Stomach (tissue), 9 donors: Measurements from ENCODE around the gene LACTB. TPM values are rescaled to one million over a fixed set of nuclear protein-coding genes. Genes with fewer than 3 reads are reported as not detected.

Experiments
- DNase-seq, 2 donors: peaks; one replicate each; pipeline versions ENCODE4 v3.0.0 to v3.0.0-alpha.2; 2013 to 2019
- H3K27ac ChIP-seq, 5 donors: fragments of 200-600 bp in 4 of 5; sonication (generic) in 4 of 5; one replicate each; pipeline ENCODE4 v1.5.1; 2013 to 2019; ENCODE audit warnings: mild to moderate bottlenecking in 1 of 5, moderate library complexity in 1 of 5
- H3K27me3 ChIP-seq, 3 donors: fragments of 200-600 bp; sonication (generic); one replicate each; pipeline ENCODE4 v1.5.1; 2017 to 2019; ENCODE audit warnings: mixed run types in 1 of 3
- H3K36me3 ChIP-seq, 4 donors: fragments of 200-600 bp; sonication (generic); 1 replicate in 3 of 4; 2 replicates in 1 of 4; pipeline ENCODE4 v1.5.1; 2016 to 2019
- H3K4me1 ChIP-seq, 4 donors: fragments of 200-600 bp; sonication (generic); one replicate each; pipeline ENCODE4 v1.5.1; 2016 to 2019
- H3K4me3 ChIP-seq, 4 donors: fragments of 200-600 bp; sonication (generic) in 3 of 4; one replicate each; pipeline ENCODE4 v1.5.1; 2016 to 2019; ENCODE audit warnings: mild to moderate bottlenecking in 1 of 4
- H3K9me3 ChIP-seq, 4 donors: fragments of 200-600 bp; sonication (generic); one replicate each; pipeline ENCODE4 v1.5.1; 2016 to 2019
- EP300 ChIP-seq: sonication (generic); formaldehyde crosslinking; IDR thresholded peaks from one replicate; pipeline ENCODE4 v1.6.1; 2017; ENCODE audit warnings: antibody characterized with exemption
- POLR2A ChIP-seq, 4 donors: fragments of 450-650 bp; IDR thresholded peaks; one replicate each; pipeline ENCODE4 v1.6.1; 2016; ENCODE audit warnings: antibody characterized with exemption in 4 of 4, control low read depth in 2 of 4, mild to moderate bottlenecking in 1 of 4, moderate library complexity in 1 of 4
- POLR2AphosphoS5 ChIP-seq, 3 donors: sonication (generic); formaldehyde crosslinking; IDR thresholded peaks; one replicate each; pipeline ENCODE4 v1.6.1; 2016; ENCODE audit warnings: antibody characterized with exemption in 3 of 3
- WGBS, 5 donors: extraction: QIAGEN DNeasy Blood & Tissue Kit in 3 of 5; methylation state at CpG; one replicate each; pipeline versions ENCODE4 v1.1.5 to v1.1.7; 2013 to 2018; 5-methylcytosine and 5-hydroxymethylcytosine counted together
- intact Hi-C: fragments of 100-400 bp; cut with DNase I; formaldehyde crosslinking; loops from one replicate; pipeline ENCODE4 v1.15.1; 2023; ENCODE audit warnings: low total_unique reads
- polyA plus RNA-seq, 3 donors: library from polyadenylated mRNA; stranded (reverse); fragments of 200-250 nt; gene quantifications; one replicate each; pipeline ENCODE4 v1.2.3, GENCODE V29; 2013
- total RNA-seq, 5 donors: library from RNA; depleted of rRNA; stranded (reverse); fragments of >200 nt; gene quantifications; one replicate each; pipeline versions ENCODE4 v1.1.0 to v1.2.3, GENCODE V29; 2014 to 2016
- TF ChIP-seq, protein P1 (sequence below), 7 experiments: fragments of 450-650 bp in 4 of 7; fragments of 200-600 bp in 3 of 7; sonication (generic) in 3 of 7; IDR thresholded peaks; one replicate each; pipeline ENCODE4 v1.5.1; 2016 to 2019; ENCODE audit warnings: antibody characterized with exemption in 7 of 7, control low read depth in 2 of 7, mild to moderate bottlenecking in 1 of 7
- donor health status: healthy with polysubstance abuse.
- donor health status: Bipolar disorder and iron deficiency.
- donor health status: healthy.

LACTB gene
- total and polyA plus RNA-seq, 8 donors: 1.2 to 30.8 (median 11.1) TPM

DNA sequence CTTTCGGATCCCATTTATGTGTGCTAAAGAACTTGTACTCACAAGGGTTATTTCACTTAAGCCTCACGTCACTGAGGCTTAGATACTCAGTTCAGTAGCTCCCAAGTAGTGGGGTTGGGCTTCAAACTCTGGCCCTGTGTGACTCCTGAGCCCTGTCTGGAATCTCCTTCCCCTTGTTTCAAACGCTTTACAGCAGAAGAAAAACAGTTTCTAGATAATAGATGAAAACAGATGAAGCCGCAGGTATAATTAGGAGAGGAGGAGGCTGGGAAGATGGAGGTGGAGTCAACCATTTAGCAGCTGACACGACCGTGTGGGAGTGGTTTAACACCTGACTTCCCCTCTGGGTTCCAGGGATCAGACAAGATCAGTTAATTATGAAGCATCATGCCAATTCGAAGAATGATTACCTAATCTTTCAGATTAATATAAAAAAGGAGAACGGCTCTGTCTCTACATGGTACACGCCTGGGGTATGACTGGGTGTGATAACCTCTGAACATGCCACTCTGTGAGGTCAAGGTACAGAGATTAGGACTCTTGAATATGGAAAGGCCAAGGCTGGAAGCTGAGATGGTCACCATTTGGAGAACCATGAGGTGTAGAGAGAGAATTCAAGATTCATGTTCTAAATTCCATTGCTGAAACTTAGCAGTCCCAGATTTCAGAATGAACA is 48.0 kb upstream of the LACTB start:
- peak overlapping the region in 4 of 5 donors; percentile 36 to 63 (median 49) for H3K27ac ChIP-seq
- H3K4me3 ChIP-seq: no peak overlapping the region
- H3K36me3 ChIP-seq: peaks cover 16 to 32% (median 31%) of the 10 kb centered on the region in 4 donors
- peak in 1 of 3 donors; percentile 38 for TF ChIP-seq POLR2AphosphoS5 (IDR thresholded peaks at IDR 0.05)
- no peak for TF ChIP-seq EP300
- TF ChIP-seq POLR2A (IDR thresholded peaks at IDR 0.05): no peak
- WGBS, 5 donors: 35 to 51% (median 37%) methylated on average over 9 of the region's 9 CpGs
- H3K27me3 ChIP-seq: no peaks in the 10 kb centered on the region
- H3K4me1 ChIP-seq: peaks cover 5 to 63% (median 28%) of the 10 kb centered on the region in 4 donors
- no peak for DNase-seq
- H3K9me3 ChIP-seq: no peaks in the 10 kb centered on the region
- intact Hi-C loops: no loop called here

DNA sequence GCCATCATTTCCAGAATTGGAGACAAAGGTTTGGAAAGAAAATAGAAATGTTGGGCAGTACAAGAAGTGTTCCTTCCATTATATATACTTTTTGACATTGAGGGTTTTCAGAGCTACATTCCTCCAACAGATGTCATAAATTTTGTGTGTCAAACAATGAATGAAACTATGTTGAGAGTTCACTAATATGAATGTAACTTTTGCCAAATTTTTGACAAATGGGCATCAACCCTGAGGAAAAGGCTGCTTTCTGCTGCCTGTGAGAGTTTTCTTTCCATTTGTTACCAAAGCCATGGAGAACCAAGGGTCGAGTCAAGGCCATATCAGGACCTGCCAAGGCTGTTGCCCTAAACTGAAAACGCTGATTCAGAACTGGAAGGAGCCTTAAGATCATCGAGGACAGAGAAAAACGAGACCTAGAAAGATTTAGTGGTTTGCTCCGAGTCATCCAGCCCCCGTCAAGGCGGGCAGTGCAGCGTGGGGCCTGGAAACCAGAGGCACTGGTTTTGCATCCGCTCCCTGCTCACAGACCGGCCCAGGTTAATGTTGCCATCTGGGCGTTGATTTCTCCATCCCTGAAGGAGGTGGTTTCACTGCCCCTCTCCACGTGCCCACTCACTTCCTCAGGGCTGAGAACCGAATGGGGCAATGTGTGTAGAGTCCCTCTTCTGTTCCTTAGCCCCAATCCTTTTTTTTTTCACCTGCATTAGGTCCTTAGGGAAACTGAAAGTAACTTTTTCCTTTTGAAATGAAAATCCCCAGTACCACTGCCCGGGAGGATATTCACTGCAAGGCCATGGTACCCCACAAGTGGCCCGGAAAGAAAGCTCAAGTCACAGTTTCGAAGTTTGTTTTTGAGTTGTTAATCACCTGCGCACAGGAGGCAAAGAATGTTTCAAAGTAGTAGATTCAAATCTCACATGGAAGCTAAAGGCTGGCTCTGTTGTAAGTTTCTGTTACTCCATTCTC is 46.4 kb upstream of the LACTB start:
- Histone ChIP-seq H3K4me3 (no peak overlapping the region), H3K27ac (peak overlapping the region in 3 of 5 donors; percentile 36 to 63 (median 62)), H3K4me1 (peaks cover 5 to 51% (median 25%) of the 10 kb centered on the region in 4 donors), H3K9me3 (no peaks in the 10 kb centered on the region), H3K27me3 (no peaks in the 10 kb centered on the region), H3K36me3 (peaks cover 16 to 17% (median 16%) of the 10 kb centered on the region in 4 donors)
- intact Hi-C loops: no loop called here
- DNase-seq: peak in 1 of 2 donors; percentile 62
- 57 to 74% (median 65%) methylated on average over 17 of the region's 17 CpGs for WGBS, 5 donors
- TF ChIP-seq POLR2A (IDR thresholded peaks at IDR 0.05) (no peak), EP300 (no peak), POLR2AphosphoS5 (IDR thresholded peaks at IDR 0.05) (no peak)
- TF ChIP-seq, protein P1, sequence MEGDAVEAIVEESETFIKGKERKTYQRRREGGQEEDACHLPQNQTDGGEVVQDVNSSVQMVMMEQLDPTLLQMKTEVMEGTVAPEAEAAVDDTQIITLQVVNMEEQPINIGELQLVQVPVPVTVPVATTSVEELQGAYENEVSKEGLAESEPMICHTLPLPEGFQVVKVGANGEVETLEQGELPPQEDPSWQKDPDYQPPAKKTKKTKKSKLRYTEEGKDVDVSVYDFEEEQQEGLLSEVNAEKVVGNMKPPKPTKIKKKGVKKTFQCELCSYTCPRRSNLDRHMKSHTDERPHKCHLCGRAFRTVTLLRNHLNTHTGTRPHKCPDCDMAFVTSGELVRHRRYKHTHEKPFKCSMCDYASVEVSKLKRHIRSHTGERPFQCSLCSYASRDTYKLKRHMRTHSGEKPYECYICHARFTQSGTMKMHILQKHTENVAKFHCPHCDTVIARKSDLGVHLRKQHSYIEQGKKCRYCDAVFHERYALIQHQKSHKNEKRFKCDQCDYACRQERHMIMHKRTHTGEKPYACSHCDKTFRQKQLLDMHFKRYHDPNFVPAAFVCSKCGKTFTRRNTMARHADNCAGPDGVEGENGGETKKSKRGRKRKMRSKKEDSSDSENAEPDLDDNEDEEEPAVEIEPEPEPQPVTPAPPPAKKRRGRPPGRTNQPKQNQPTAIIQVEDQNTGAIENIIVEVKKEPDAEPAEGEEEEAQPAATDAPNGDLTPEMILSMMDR (IDR thresholded peaks at IDR 0.05): no peak

DNA sequence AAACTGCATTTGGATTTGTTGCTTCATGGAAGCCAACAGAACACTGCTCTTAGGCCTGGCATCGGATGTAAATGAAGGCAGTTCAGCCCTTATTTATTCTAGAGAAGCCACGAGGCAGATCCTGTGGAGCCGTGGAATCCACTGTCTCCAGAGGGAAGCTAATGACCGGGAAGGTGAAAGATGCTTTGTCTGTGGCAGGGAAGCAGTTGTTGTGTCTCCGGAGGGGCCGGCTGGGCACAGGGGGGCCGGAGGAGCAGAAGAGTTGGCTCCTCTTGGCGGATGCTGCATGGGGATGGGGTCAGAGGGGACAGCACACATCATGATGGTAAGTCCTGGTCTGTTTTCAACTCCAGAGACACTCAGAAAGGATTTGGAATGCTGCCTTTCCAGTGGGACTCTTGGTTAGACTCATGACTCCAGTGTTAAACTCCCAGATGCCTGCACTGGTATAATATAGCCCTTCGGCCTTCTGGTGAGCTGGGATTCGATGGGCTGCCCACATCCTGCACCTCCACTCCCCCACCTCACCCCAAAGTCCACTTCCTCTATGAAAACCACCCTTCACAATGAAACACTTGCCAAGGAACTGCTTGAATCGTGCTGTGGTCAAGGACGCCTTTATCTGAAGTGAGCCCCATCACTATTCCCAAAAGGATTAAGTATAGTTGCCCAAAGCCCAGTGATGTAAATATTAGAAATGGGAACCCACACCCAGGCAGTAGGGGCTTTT is 45.5 kb upstream of the LACTB start:
- peak overlapping the region in 3 of 5 donors; percentile 36 to 63 (median 62) for H3K27ac ChIP-seq

DNA sequence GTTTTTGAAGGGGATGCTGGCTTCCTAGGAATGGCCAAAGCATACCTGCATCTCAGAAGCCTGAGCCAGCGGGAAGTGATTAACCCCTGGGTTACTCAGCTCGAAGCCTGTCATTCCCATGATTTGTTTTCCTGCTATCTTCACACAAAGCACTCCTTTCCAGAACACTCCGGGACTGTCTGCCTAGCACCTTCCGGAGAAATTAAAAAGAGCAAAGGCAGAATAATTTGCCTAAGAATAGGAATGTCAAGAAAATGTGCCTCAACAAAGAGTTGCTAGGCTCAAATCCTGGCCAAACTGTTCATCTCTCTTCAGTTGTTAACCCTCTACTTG is 45.0 kb upstream of the LACTB start:
- H3K9me3 ChIP-seq: no peaks in the 10 kb centered on the region
- peak overlapping the region in 1 of 5 donors; percentile 63 for H3K27ac ChIP-seq
- intact Hi-C loops: no loop called here
- H3K4me3 ChIP-seq: no peak overlapping the region
- TF ChIP-seq POLR2AphosphoS5 (IDR thresholded peaks at IDR 0.05) (no peak), EP300 (no peak), POLR2A (IDR thresholded peaks at IDR 0.05) (no peak)
- TF ChIP-seq, protein P1 (IDR thresholded peaks at IDR 0.05): no peak
- DNase-seq: no peak
- 89 to 95% (median 92%) methylated on average over 4 of the region's 4 CpGs for WGBS, 5 donors
- H3K27me3 ChIP-seq: no peaks in the 10 kb centered on the region
- H3K36me3 ChIP-seq: peaks cover 2 to 5% (median 3%) of the 10 kb centered on the region in 4 donors
- peaks cover 5 to 44% (median 24%) of the 10 kb centered on the region in 4 donors for H3K4me1 ChIP-seq

More for the DNA sequence above, 45.5 kb upstream of the LACTB start:
- intact Hi-C loops: no loop called here
- no peaks in the 10 kb centered on the region for H3K9me3 ChIP-seq
- no peak for DNase-seq
- no peak overlapping the region for H3K4me3 ChIP-seq
- no peaks in the 10 kb centered on the region for H3K27me3 ChIP-seq
- H3K4me1 ChIP-seq: peaks cover 5 to 44% (median 25%) of the 10 kb centered on the region in 4 donors
- WGBS, 5 donors: 65 to 74% (median 68%) methylated on average over 12 of the region's 12 CpGs
- TF ChIP-seq EP300 (no peak), POLR2A (IDR thresholded peaks at IDR 0.05) (no peak), POLR2AphosphoS5 (IDR thresholded peaks at IDR 0.05) (no peak)
- TF ChIP-seq, protein P1 (IDR thresholded peaks at IDR 0.05): no peak
- peaks cover 7 to 10% (median 8%) of the 10 kb centered on the region in 4 donors for H3K36me3 ChIP-seq
